ENCODE measurements around the gene PRKAG1.

PRKAG1 gene

DNA sequence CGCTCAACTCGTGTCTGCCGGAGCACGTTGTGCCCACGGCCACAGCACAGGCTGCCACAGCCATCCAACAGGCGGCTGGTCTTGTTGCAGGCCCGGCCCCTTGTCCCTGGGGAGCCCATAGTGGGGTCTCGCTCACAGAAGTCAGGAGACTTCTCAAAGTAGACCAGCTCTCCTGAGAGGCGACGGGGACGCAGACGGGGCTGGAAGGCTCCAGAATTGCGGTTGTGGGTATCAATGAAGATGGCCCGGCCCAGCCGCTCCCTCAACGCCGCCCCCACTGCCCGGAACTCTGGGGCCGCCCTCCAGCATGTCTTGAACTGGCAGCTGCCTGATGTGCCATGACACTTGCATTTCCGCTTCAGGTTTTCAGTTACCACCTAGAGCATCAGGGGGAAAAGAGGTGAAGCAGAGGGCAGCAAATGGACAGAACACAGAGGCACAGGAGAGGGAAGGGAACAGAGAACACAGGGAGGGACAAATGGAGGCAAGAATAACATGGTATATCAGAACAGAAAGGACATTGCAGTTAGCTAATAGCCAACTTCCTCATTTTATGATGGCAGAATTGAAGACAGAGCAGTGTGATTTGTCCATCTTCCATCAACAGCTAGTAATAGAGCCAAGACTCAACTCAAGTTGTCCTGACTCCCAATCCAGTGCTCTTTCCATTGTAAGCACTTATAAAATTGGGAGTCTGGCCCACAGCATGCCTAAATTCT lies 52.2 kb downstream of the PRKAG1 start:
- no peak for DNase-seq (ENCODE audit: low read depth)

DNA sequence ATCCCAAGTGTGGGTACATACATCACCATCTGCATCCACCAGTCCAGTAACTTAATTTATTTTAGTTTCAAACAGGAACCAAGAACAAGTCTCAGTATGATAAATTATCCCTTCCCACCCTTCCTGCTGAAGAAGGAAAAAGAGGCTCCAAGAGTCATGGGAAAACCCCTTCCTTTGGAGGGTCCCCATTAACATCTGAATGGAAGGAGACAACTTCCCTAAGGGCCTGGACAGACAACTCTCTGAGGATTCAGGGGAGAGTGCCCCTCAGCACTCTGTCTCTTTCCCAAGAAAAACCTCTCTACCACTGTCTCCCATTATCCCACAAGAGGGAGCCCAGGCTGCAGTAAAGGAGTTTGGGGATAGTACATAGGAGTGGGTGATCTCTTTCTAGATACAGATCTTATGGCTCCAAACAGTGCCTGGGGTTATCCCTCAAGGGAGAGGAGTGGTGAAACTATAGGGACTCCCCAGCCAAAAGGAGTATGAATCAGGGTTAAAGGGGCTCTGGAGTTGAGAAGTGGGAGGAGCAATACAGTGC lies 53.2 kb downstream of the PRKAG1 start:
- DNase-seq (ENCODE audit: low read depth) = peak; percentile 27

DNA sequence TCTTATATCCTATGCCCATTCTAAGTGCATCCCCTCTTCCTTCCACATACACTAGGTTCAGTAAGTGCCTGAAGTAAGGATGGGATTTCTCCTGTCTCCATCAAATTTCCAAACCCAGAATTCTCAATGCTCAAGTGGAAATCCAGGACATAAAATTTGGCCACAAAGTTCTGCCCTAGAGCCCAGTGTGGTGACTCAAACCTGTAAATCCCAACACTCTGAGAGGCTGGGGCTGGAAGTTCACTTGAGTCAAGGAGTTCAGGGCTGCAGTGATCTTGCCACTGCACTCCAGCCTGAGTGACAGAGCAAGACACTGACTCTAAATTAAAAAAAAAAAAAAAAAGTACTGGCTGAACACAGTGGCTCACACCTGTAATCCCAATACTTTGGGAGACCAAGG lies 56.8 kb downstream of the PRKAG1 start:
- no peak for DNase-seq (ENCODE audit: low read depth)

DNA sequence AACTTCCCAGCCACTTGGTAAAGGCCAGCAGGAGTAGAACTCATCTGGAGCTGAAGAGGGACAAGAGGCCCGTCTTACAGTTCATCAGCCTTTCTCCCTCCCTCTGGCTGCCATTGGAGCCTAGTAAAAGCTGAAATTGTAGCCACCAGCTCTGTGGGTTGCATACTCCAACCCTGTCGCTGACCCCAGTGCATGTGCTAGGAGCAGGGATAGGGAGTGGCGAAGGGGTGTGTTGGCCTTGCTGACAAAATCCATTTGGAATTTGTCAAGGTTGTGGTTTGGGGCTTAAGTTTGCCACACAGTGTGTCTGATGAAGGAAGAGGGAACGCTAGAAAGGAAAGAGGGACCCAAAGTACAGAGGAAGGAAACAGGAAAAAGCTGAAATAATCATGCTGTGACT lies 57.2 kb downstream of the PRKAG1 start:
- no peak for DNase-seq (ENCODE audit: low read depth)

DNA sequence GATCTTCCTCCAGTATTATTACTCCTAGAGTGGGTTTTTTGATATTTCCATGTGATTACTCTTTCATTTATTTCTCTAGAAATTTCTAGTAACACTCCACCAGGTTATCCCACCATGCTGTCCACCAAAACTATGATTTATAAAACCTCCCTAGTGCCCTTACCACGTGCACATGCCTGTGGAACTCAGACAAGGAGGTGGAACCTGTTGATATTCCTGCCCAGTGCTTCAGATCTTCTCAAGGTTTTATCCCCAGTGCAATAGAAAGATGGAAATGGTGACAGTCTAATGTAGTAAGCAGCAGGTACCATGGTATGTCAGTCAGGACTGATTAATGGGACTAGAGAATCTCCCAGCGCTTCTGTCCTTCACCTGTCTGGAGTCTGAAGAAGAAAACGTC lies 57.7 kb downstream of the PRKAG1 start:
- DNase-seq (ENCODE audit: low read depth) = no peak

DNA sequence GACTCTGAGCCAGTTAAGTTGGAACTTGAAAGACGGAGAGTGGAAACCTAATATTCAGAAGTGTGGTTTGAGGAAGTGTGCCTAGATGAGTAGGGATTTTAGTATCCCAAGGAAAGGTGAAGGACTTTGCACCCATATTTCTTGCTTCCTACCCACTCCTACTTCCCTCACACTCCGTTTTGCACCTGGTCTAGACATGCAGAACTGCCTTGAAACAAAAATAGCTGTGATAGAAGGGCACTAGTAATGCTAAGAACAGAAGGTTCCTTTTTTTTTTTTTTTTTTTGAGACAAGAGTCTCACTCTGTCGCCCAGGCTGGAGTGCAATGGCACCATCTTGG lies 60.6 kb downstream of the PRKAG1 start:
- no peak for DNase-seq (ENCODE audit: low read depth)

DNA sequence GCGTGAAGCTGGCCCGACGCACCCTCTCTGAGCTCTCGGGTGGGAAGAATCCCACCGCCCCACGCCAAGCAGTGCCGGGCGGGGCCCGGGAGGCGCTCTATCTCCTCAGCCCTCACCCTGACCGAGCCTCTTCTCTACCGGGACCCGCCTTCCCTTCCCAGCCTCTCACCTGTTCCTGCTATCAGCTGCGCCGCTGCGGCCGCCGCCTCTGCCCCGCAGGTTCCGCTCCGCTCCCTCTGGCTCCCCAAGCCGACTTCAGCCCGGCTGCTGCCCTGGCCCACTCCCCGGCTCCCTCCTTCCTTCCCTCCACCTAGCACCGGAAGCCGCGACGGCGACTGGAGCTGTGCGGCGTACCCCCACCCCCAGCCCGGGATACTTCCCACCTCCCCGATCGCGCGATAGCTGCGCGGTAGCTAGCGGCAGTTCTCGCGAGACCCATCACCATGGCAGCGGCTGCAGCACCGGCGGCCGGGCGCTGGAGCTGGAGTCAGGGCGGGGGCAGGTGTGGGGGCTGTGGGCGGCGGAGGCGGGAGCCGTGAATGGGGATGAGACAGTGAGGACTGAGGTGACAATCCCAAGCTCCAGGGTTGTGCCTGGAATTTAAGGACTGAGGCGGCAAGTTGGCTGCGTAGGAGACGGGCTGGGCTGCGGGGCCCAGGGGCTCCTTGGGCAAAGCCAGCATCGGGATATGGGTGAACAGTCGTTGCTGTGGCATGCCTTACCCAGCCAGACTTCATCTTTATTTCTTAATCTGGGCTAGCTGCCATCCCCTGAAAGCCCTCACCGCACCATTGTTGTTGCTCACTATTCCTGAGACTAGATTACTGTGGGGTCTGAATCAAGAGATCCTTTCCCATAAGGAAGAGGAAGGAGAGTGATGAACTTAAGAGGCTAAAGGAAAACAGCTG lies 61.2 kb downstream of the PRKAG1 start, which contains the start of gene ARF3:
TSS of gene ARF3 (minus strand) at position 347 of the 908 bp plus-strand sequence. CDS start 16,392 bp downstream, outside the sequence.
- peak; percentile 83 for DNase-seq (ENCODE audit: low read depth)

DNA sequence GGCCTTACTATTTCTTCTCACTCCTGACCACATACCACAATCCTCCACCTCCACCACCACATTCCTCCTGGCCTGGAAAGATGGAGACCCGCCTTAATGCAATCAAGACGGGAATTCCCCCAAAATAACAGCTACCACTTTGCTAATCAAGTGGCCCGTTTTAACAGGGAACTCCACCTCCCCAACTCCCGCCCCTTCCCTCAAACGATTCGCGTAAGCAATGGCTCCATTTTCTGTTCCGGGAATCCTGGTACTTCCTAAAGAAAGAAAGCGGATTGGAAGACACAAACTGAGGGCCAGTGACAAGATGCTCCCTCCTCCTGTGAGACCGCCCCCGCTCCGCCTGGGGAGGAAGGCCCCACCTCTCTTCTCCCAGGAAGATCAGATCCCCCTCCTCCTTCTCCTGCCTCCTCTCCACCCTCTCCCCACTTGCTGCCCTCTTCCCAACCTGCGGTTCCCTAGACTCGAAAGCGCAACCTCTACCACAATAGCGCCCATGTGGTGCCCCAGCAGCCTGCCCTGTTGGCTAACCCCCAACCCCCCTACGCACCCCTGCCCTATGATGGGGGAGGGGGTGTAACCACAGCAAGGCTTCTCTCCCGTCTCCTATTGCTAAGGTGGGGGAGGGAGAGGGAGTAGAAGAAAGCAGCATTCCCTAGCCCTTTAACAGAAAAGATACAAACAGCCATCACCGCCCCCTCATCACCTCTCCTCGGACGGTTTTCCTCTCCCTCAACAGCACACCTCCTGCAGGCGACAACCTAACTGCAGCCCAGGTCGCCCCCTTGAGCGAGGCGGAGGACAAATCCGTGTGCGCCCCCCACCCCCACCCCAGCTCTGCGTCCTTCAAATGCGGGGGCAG lies 62.1 kb downstream of the PRKAG1 start:
- DNase-seq (ENCODE audit: low read depth) = peak; percentile 98

DNA sequence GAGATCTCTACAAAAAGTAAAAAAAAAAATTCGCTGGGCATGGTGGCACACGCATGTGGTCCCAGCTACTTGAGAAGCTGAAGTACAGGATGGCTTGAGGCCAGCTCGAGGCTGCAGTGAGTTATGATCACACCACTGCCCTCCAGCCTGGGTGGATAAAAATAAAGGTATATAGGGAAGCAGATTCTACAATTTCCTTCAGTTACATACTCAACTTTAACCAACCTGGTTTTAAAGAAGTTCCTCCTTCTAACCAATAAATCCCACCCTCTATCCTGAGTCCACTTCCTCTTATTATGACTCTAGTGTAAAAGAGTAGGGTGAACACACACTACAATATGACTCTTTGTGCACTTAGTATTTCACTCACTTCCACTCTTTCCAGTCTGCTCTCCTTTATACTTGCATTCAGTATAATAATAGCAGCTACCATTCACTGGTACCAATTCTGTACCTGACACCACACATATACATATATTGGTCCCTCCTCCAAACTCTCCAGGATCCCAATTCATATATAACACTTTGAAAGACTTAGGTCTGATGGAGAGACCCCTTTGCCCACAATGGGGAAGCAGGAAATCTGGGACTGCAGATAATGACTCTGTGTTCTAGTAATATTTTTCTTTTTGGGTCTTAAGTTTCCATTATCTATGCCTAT lies 63.6 kb downstream of the PRKAG1 start:
- DNase-seq (ENCODE audit: low read depth) = no peak

DNA sequence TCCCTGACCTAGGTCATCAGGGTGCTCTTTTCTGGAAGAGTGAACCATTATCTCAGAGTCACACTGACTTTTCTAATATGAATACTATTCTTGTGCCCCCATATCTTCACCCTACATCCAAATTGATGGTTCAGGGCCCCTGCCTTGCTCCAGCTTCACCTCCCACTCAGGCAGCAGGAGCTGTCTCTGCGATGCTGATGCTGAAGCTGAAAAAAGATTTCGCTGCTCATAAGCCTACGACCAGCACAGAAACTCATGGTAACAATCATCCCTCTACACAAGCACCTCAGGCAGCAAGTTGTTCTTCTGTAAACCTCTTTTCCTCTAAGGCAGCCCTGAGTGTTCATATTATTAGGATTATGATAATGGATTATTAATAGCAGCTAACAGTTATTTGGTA lies 64.5 kb downstream of the PRKAG1 start:
- DNase-seq (ENCODE audit: low read depth) = no peak

DNA sequence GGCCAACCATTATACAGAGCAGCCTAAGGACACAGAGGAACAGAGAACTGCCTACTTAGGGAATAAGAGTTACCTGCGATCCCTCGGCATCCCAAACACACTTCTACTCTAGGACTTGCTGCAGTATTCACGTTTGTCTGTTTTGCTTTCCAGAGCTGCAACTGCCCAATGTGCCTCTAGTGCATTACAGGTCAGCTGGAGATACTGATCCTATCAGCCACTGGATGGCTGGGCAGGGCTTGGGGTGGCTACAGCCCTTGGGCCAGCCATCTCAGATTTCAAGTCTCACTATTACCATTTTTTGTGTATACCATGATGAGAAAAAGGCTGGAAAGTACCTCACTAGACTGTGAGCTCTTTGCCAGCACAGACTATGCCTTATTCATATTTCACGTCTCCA lies 65.9 kb downstream of the PRKAG1 start:
- no peak for DNase-seq (ENCODE audit: low read depth)

Measured in amniotic epithelial cell (primary cell).